Neuron (in vitro differentiated cells): ENCODE data around the gene JAM3.

Source experiments
- H2AFZ ChIP-seq: one replicate; pipeline ENCODE4 v1.6.1; 2013; ENCODE audit warnings: low read depth, mild to moderate bottlenecking, inconsistent platforms, low read length, moderate library complexity
- H3K27me3 ChIP-seq: one replicate; pipeline ENCODE4 v1.6.1; 2013; ENCODE audit warnings: low read length; ENCODE audit not compliant: insufficient read depth
- H3K36me3 ChIP-seq: one replicate; pipeline ENCODE4 v1.6.1; 2013; ENCODE audit warnings: low read length; ENCODE audit not compliant: insufficient read depth
- H3K4me1 ChIP-seq: one replicate; pipeline ENCODE4 v1.6.1; 2013; ENCODE audit warnings: low read length; ENCODE audit not compliant: insufficient read depth
- H3K4me3 ChIP-seq: 2 replicates; pipeline ENCODE4 v1.5.1; 2013; ENCODE audit warnings: mild to moderate bottlenecking, low read length, moderate library complexity
- H3K9me3 ChIP-seq: one replicate; pipeline ENCODE4 v1.6.1; 2013; ENCODE audit warnings: low read length

The JAM3 gene

DNA sequence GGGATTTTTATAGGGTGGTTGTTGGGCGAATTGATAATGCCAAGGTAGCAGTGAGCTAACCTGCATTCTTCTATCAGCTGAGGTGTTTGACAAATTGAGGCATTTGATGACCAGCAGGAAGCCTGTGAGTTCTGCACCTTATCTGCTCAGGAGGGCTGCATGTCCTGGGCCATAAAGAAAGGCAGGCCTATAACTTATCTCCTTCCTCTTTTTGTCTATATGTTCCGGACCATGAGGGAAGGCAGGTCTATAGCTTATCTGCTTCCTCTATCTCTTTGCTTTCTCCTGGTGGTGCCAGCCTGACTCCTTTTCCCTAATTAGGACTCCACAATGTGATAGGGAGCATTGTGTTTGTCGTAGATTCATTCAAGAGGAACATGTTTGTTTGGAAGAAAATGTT is 8.6 kb upstream of the JAM3 start:
- Histone ChIP-seq H3K4me3 (no peak overlapping the region), H3K27me3 (no peaks in the 10 kb centered on the region), H3K36me3 (no peaks in the 10 kb centered on the region), H3K4me1 (no peaks in the 10 kb centered on the region), H2AFZ (no peak overlapping the region), H3K9me3 (peaks cover 3% of the 10 kb centered on the region)

DNA sequence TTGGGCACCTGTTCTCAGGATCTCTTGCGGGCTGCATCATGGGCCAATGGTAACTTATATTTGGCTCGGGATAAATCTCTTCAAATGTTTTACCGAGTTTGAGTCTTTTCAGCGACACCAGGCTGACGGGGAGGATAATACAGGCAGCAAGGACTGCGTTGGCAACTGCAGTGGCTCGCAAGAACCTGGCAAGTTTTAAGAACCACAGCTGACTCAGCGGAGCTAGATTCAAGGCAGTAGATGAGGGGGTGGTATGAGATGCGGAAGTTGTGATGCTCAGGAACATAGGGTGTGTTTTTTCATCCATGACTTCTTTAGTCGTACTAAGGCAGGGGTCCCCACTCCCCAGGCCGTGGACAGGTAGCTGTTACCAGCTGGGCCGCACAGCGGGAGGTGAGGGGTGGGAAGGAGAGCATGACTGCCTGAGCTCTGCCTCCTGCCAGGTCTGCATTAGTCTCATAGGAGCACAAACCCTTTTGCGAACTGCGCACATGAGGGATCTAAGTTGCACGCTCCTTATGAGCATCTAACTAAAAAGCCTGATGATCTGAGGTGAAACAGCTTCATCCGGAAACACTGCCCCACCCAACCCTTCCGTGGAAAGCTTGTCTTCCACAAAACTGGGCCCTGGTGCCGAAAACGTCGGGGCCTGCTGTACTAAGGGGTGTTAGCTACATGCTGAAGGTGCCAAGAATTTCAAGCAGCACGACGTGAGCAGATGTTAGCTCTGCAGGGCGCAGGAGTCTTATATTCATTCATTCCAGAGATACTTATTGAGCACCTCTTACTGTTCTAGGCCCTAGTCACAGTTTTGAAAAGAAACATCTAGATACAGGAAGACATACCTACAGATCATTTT is 6.4 kb upstream of the JAM3 start:
- Histone ChIP-seq H2AFZ (no peak overlapping the region), H3K4me1 (peaks cover 12% of the 10 kb centered on the region), H3K4me3 (no peak overlapping the region), H3K27me3 (no peaks in the 10 kb centered on the region), H3K36me3 (no peaks in the 10 kb centered on the region), H3K9me3 (peaks cover 3% of the 10 kb centered on the region)

DNA sequence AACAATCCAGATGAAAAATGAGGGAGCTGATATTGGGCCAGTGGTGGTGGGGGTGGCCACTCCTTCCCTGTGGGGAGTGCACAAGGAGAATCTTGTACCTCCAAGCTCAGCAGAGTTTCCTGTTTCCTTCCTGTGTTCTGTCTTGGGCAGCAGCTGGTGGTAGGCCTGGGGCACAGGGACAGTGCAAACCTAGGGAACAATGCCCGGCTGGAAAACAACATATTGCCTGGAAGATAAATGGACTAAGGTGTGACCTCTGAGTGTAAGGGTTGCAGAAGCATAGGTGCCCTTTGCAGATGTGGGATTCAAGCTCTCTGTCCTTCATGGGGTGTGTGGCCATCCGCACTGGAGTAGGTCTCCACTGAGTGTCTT is 5.8 kb upstream of the JAM3 start:
- no peaks in the 10 kb centered on the region for H3K27me3 ChIP-seq
- no peaks in the 10 kb centered on the region for H3K36me3 ChIP-seq
- H3K4me3 ChIP-seq = no peak overlapping the region
- H3K4me1 ChIP-seq = peaks cover 18% of the 10 kb centered on the region
- no peak overlapping the region for H2AFZ ChIP-seq
- peaks cover 3% of the 10 kb centered on the region for H3K9me3 ChIP-seq

DNA sequence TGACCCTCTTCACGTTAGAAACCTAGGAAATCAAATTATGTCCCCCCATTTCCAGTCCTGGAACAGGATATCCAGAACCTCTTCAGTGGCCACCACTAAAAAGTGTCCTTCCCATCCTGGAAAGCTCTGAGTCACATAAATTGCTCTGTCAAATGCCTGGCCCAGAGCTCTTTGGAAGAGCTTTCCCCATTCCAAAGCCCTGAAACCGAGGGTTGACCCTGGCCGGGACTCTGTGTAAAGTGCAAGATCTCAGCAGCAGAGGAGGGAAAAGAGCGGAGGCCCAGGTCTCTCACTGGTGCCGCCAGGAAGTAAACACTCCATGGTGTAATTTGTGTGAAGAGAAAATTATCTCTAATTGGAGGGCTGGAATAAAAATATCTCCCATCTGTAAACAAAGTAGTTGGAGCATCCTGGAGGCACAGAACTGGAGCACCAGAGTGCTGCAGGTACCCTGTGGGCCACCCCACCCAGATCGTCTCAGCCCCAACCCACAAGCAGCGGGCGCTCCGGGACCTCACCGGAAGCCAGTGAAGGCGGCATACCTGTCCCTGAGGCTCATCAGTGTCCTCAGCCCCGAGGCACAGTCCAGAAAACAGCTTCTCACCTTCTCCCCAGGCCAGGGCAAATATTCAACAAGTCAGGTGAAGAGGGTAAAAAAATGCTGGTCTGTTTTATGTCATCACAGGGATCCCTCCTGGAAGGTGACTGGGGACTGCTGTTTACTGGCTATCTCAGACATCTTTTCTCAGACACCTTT is 4.7 kb upstream of the JAM3 start:
- Histone ChIP-seq H3K4me3 (no peak overlapping the region), H2AFZ (no peak overlapping the region), H3K4me1 (peaks cover 24% of the 10 kb centered on the region), H3K9me3 (no peaks in the 10 kb centered on the region), H3K36me3 (no peaks in the 10 kb centered on the region), H3K27me3 (no peaks in the 10 kb centered on the region)

DNA sequence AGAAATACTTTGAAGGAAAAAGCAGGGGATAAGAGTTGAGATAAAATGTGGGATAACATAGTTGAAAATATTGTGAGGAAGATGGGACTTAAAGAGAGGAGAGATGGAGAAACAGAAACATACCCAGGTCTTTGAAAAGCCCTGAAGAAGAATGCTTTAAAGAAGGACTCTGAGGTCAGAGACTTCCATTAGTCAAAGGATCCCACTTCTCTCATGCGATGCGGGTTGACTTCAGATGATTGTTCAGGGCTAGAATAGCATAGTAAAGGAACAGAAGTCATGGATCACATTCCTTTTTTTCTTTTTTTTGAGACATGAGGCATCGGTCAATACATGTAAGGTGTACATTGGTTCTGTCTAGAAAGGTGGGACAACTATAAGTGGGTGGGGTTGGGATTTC is 3.5 kb upstream of the JAM3 start:
- Histone ChIP-seq H3K4me1 (peaks cover 29% of the 10 kb centered on the region), H3K27me3 (no peaks in the 10 kb centered on the region), H3K4me3 (no peak overlapping the region), H3K36me3 (no peaks in the 10 kb centered on the region), H2AFZ (no peak overlapping the region), H3K9me3 (no peaks in the 10 kb centered on the region)

DNA sequence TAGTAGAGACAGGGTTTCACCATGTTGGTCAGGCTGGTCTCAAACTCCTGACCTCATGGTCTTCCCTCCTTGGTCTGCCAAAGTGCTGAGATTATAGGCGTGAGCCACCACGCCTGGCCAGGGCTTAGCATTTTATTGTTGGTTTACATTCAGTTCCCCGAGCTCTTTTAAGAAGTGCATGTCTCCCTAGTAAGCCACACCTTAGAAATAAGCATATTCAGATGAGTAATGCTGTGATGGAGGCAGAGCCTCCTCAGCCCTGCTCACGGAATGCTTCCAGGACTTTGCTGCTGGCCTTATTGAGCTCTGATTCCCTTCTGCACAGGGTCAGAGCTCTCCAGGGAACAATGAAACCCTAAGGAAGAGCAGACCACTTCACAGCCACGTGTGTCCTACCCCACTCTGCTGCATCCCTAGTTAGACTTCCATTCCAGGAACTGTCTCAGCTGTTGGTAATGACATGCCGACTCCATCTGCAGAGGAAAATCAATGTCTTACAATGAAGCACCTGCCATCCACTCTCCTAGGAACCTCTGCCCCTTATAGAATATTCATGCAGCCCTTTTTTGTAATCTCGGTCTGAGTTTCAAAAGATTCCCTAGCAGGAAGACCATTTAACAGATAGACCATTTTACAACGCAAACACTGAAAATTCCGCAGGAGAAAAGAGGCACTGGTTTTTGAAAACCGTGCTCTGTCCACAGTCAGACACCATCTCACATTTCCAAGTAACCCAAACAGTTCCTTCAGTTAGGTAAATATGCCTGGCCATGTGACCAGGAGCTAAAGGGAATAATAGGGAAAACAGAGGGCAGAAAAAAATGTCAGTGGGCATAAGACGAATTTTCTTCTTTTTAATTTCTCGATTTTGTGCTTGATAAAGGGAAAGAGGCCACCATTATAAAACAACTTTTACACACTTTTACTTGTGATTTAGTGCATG is 1.7 kb upstream of the JAM3 start:
- Histone ChIP-seq H3K4me1 (peaks cover 48% of the 10 kb centered on the region), H2AFZ (no peak overlapping the region), H3K27me3 (no peaks in the 10 kb centered on the region), H3K9me3 (no peaks in the 10 kb centered on the region), H3K4me3 (no peak overlapping the region), H3K36me3 (no peaks in the 10 kb centered on the region)

DNA sequence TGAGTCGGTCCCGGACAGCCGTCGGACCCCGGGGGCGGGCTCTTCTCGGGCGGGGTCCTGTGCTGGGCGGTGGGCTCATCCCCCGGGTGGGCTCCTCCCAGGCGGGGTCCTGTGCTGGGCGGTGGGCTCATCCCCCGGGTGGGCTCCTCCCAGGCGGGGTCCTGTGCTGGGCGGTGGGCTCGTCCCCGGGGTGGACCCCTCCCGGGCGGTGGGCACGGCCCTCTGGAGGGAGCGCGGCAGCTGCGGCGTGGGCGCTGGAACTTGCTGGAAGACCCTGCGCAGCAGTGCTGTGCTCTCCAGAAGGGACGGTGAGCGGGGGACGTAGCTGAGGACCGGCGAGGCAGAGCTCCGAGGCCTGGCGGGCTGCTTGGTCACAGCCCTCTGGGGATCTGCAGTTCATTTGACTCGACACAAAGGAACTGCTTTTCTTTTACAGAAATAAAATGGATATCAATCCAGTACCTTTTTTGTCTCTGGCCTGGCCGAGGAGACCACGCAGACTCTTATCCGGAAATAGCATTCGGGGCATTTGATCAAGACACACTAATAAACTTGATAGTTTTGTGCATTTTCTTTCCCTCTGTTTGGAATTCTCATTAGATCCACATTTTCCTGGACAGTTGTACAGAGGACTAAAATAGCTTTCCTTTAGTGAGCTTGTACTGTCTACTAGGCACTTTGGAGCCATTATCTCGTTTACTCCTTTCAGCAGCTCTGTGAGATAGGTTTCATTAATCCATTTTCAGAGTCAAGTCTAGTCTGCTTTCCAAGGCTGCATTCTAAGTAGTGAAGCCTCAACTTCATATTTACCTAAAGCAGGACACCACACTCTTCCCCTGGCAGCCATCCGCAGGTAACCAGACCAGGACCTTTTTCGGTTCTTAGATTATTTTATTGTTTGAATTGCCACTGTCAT is 812 bp downstream of the JAM3 start:
- Histone ChIP-seq H3K9me3 (no peaks in the 10 kb centered on the region), H2AFZ (no peak overlapping the region), H3K4me1 (peaks cover 51% of the 10 kb centered on the region), H3K36me3 (no peaks in the 10 kb centered on the region), H3K27me3 (no peaks in the 10 kb centered on the region), H3K4me3 (peak overlapping the region; percentile 71)

DNA sequence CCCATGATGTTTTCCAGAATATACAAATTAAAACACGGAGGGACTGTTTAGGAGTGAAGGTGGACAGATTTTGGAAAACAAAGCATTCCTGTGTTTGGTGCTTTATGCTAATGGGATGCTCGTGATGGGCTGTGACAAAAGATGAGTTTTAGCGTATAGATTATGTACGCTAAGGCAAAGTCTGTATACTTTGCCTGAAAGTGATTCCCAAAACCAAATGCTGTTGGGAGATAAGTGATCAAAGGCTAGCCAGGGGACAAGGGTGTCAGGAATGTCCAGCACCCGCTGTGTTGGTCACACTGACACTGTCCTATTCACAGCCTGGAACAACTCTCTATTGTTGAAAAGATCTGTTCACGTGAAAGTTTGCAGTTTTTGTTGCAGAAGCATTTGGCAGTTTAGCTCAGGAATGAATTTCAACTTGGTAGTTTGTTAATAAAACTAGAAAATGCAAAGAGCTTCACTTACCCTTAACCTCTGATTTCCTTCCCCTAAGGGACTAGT is 1.5 kb downstream of the JAM3 start:
- peak overlapping the region; percentile 71 for H3K4me3 ChIP-seq
- no peaks in the 10 kb centered on the region for H3K36me3 ChIP-seq
- H3K4me1 ChIP-seq = peaks cover 50% of the 10 kb centered on the region
- H3K9me3 ChIP-seq = no peaks in the 10 kb centered on the region
- H3K27me3 ChIP-seq = no peaks in the 10 kb centered on the region
- H2AFZ ChIP-seq = no peak overlapping the region

DNA sequence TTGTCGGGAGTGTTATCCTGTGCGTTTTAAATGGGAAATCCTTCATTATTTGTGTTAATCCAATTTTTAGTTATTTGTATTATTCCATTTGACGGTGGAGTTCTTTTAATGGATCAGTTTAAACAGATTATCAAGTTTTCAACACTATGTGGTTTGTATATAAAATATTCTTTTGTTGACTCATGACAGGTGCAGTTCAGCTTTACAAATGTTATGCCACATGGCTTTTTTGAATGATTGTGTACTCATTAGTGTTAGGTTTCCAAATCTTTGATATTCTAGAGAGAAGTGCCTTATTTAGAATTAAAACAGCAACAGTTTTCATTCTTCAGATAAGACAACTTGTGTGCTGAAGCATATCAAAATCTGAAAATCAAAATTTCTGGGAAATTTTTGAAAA is 2.4 kb downstream of the JAM3 start:
- Histone ChIP-seq H3K9me3 (no peaks in the 10 kb centered on the region), H3K27me3 (no peaks in the 10 kb centered on the region), H3K36me3 (no peaks in the 10 kb centered on the region), H3K4me1 (peaks cover 48% of the 10 kb centered on the region), H3K4me3 (peak overlapping the region; percentile 71), H2AFZ (no peak overlapping the region)

DNA sequence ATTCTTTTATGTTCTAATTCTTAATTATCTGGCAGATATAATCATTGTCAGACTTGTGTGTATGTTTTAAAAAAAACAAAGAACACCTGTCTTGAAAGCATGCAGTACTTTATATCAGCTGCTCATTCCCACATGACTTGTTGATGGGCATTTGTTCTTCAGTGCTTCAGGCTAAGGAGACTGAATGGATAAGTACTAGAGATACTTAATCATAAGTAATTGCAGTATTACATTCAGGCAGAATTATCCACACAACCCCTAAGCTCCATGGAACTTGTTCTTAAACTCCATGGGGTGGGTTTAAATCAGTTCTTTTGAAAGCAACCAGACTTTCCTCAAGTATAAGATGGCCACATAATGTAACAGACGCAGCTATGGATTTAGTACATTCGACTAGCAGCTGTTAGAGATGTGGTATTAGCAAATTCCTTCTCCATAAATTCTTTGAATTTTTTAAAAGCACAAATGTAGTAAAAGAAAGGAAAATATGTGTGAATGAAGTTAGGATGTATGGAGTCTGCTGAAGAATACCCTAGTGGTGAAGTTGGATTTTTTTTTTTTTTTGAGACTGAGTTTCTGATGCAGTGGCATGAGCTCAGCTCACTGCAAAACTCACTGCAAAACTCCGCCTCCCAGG is 3.0 kb downstream of the JAM3 start:
- Histone ChIP-seq H3K27me3 (no peaks in the 10 kb centered on the region), H3K4me1 (peaks cover 45% of the 10 kb centered on the region), H3K9me3 (no peaks in the 10 kb centered on the region), H3K4me3 (no peak overlapping the region), H3K36me3 (no peaks in the 10 kb centered on the region), H2AFZ (no peak overlapping the region)

DNA sequence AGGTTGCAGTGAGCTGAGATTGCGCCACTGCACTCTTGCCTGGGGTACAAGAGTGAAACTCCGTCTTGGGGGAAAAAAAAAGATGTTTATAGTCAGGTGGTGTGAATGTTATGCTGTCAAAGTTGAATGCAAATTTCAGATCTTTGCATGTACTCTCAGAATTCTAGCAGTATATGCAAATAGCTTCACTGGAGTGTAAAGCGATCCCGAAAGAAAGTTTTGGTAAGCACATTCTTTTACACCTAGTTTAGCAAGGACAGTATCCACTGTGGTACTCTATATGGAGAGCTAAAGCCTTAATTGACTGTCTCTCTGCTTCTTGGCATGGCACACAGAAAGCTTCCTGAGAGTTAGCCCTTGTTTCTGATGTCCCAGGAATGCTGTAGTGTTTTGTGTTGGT is 4.0 kb downstream of the JAM3 start:
- H3K36me3 ChIP-seq = no peaks in the 10 kb centered on the region
- H3K9me3 ChIP-seq = no peaks in the 10 kb centered on the region
- H3K27me3 ChIP-seq = no peaks in the 10 kb centered on the region
- peaks cover 35% of the 10 kb centered on the region for H3K4me1 ChIP-seq
- no peak overlapping the region for H3K4me3 ChIP-seq
- no peak overlapping the region for H2AFZ ChIP-seq

DNA sequence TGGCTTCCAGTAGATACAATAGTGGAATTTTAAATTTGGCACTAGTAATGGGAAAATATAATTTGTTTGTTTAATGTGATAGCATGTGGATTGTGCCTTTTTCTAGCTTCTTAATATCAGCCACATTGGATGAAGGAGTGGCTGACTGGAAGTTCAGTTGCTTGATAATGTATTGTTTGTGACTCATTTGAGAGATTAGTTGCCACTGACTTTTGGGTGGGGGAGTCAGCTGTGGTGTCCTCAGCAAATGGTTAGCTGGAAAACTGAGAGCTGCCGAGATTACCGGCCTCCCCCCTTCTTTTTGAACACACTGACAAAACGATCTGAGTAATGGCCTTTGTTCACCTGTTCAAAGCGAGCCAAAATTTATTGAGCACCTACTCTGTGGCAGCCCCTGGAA is 5.5 kb downstream of the JAM3 start:
- no peaks in the 10 kb centered on the region for H3K9me3 ChIP-seq
- H3K4me3 ChIP-seq = no peak overlapping the region
- H3K36me3 ChIP-seq = no peaks in the 10 kb centered on the region
- no peaks in the 10 kb centered on the region for H3K27me3 ChIP-seq
- no peak overlapping the region for H2AFZ ChIP-seq
- peaks cover 26% of the 10 kb centered on the region for H3K4me1 ChIP-seq
